Measurements from ENCODE around the gene CRKL. TPM values are rescaled to one million over a fixed set of nuclear protein-coding genes. Genes with fewer than 3 reads are reported as not detected.

Gene CRKL
- total RNA-seq, 1 donor from 2014 or later: 91.0 TPM

DNA sequence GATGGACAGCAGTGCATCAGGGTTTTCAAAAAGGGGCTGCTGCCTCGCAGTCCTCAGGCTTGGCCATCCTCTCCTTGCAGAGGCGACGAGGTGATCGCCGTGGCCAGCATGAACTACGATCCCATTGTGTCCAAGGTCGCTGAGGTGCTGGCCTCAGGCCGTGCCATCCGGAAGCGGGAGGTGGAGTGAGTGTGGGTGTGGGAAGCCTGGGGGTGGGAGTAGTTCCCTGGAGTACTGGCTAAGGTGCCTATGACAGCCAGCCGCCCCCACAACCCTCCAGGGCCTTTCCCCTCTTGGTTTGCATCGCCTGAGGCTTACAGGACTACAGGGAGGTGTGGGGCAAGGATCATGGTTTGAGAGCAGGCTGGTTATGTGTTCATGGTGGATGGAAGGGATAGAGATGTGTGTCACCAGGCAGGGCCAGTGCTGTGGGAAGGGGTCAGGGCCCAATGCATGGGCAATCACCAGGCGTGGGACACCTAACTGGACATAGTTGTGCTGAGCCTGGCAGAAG lies 62.8 kb downstream of the CRKL start:
- H2AFZ ChIP-seq (replicated peaks): no peak overlapping the region
- peaks cover 22% of the 10 kb centered on the region for H3K79me2 ChIP-seq (ENCODE audit: low read depth)
- H3K4me3 ChIP-seq: peak overlapping the region; percentile 27
- peak overlapping the region; percentile 77 for H3K4me3 Mint-ChIP-seq
- H3K36me3 ChIP-seq: no peaks in the 10 kb centered on the region
- H3K27ac Mint-ChIP-seq: no peak overlapping the region
- peaks cover 13% of the 10 kb centered on the region for H3K27me3 Mint-ChIP-seq (ENCODE audit: insufficient read depth, low read depth)
- H3K9me3 Mint-ChIP-seq: no peaks in the 10 kb centered on the region
- H3K4me1 Mint-ChIP-seq: peaks cover 29% of the 10 kb centered on the region
- peaks cover 6% of the 10 kb centered on the region for H3K36me3 Mint-ChIP-seq
- no peaks in the 10 kb centered on the region for H3K27me3 ChIP-seq
- no peaks in the 10 kb centered on the region for H3K9me3 ChIP-seq (ENCODE audit: low read depth)
- H4K20me1 ChIP-seq (ENCODE audit: low read depth): no peaks in the 10 kb centered on the region
- DNase-seq (ENCODE audit: low spot score): peak; percentile 15
- peak overlapping the region; percentile 67 for H3K4me2 ChIP-seq
- peaks cover 24% of the 10 kb centered on the region for H3K4me1 ChIP-seq
- H3K27ac ChIP-seq: no peak overlapping the region
- no peak overlapping the region for H3K9ac ChIP-seq
- TF ChIP-seq EZH2phosphoT487 (IDR thresholded peaks at IDR 0.05) (no peak), EZH2 (IDR thresholded peaks at IDR 0.05) (no peak)
- TF ChIP-seq, protein P1, sequence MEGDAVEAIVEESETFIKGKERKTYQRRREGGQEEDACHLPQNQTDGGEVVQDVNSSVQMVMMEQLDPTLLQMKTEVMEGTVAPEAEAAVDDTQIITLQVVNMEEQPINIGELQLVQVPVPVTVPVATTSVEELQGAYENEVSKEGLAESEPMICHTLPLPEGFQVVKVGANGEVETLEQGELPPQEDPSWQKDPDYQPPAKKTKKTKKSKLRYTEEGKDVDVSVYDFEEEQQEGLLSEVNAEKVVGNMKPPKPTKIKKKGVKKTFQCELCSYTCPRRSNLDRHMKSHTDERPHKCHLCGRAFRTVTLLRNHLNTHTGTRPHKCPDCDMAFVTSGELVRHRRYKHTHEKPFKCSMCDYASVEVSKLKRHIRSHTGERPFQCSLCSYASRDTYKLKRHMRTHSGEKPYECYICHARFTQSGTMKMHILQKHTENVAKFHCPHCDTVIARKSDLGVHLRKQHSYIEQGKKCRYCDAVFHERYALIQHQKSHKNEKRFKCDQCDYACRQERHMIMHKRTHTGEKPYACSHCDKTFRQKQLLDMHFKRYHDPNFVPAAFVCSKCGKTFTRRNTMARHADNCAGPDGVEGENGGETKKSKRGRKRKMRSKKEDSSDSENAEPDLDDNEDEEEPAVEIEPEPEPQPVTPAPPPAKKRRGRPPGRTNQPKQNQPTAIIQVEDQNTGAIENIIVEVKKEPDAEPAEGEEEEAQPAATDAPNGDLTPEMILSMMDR (IDR thresholded peaks at IDR 0.05): no peak
- H3F3A ChIP-seq (ENCODE audit: low read depth): peaks cover 28% of the 10 kb centered on the region

DNA sequence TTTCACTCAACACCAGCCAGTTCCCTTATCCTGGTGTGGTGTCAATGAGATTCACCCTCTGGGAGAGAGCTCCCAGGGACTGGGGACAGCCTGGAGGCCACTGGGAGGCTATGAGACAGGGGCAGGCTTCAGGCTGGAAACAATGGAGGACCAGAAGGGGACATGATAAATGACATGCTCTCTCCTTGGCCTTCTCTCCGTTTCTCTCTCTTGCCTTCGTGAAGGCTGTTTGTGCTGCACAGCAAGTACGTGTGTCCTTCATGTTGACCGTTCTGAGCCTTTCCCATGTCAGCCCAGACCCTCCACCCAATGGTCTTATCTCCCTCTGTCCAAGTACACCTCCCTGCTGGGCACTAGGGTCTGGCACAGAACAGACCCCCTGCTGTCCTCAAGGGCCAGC lies 63.3 kb downstream of the CRKL start:
- H3K4me3 Mint-ChIP-seq: peak overlapping the region; percentile 77
- peak overlapping the region; percentile 67 for H3K4me2 ChIP-seq
- peaks cover 6% of the 10 kb centered on the region for H3K36me3 Mint-ChIP-seq
- H3K27ac Mint-ChIP-seq: no peak overlapping the region
- H3K79me2 ChIP-seq (ENCODE audit: low read depth): peaks cover 22% of the 10 kb centered on the region
- no peaks in the 10 kb centered on the region for H3K9me3 Mint-ChIP-seq
- no peak overlapping the region for H3K9ac ChIP-seq
- H2AFZ ChIP-seq (replicated peaks): no peak overlapping the region
- H3K36me3 ChIP-seq: no peaks in the 10 kb centered on the region
- H3K4me1 Mint-ChIP-seq: peaks cover 29% of the 10 kb centered on the region
- H3K4me3 ChIP-seq: no peak overlapping the region
- no peak for DNase-seq (ENCODE audit: low spot score)
- H4K20me1 ChIP-seq (ENCODE audit: low read depth): no peaks in the 10 kb centered on the region
- H3F3A ChIP-seq (ENCODE audit: low read depth): peaks cover 28% of the 10 kb centered on the region
- H3K27me3 ChIP-seq: no peaks in the 10 kb centered on the region
- H3K4me1 ChIP-seq: peaks cover 24% of the 10 kb centered on the region
- no peak overlapping the region for H3K27ac ChIP-seq
- H3K9me3 ChIP-seq (ENCODE audit: low read depth): no peaks in the 10 kb centered on the region
- TF ChIP-seq EZH2 (IDR thresholded peaks at IDR 0.05) (no peak), EZH2phosphoT487 (IDR thresholded peaks at IDR 0.05) (no peak)
- TF ChIP-seq, protein P1 (IDR thresholded peaks at IDR 0.05): no peak
- peaks cover 13% of the 10 kb centered on the region for H3K27me3 Mint-ChIP-seq (ENCODE audit: insufficient read depth, low read depth)

- H3K9me3 Mint-ChIP-seq: no peaks in the 10 kb centered on the region
- Histone ChIP-seq H3K4me3 (peak overlapping the region; percentile 66), H3K27ac (peak overlapping the region; percentile 40), H3K9ac (peak overlapping the region; percentile 66), H3K79me2 (ENCODE audit: low read depth) (peaks cover 22% of the 10 kb centered on the region), H3K4me2 (peak overlapping the region; percentile 92), H3K36me3 (no peaks in the 10 kb centered on the region), H3K27me3 (no peaks in the 10 kb centered on the region), H3K9me3 (ENCODE audit: low read depth) (no peaks in the 10 kb centered on the region), H3F3A (ENCODE audit: low read depth) (peaks cover 28% of the 10 kb centered on the region), H3K4me1 (peaks cover 24% of the 10 kb centered on the region), H2AFZ (replicated peaks) (peak overlapping the region; percentile 75), H4K20me1 (ENCODE audit: low read depth) (no peaks in the 10 kb centered on the region)
- H3K36me3 Mint-ChIP-seq: peaks cover 6% of the 10 kb centered on the region
- peak overlapping the region; percentile 99 for H3K4me3 Mint-ChIP-seq
- no peak for DNase-seq (ENCODE audit: low spot score)
- TF ChIP-seq EZH2phosphoT487 (IDR thresholded peaks at IDR 0.05) (no peak), EZH2 (IDR thresholded peaks at IDR 0.05) (no peak)
- TF ChIP-seq, protein P1 (IDR thresholded peaks at IDR 0.05): no peak
- H3K4me1 Mint-ChIP-seq: peaks cover 26% of the 10 kb centered on the region
- peaks cover 13% of the 10 kb centered on the region for H3K27me3 Mint-ChIP-seq (ENCODE audit: insufficient read depth, low read depth)
- peak overlapping the region; percentile 87 for H3K27ac Mint-ChIP-seq
These were observed 63.9 kb downstream of the CRKL start for GRCh38 chr22:20980938-20981722.

Measured in neural progenitor cell (in vitro differentiated cells).